ENCODE measurements around the gene MTRF1L.

Gene MTRF1L

GRCh38 chr6:153002613-153003365 lies at the start of gene MTRF1L:
TSS of gene MTRF1L (minus strand) at chr6:153002709. CDS start at chr6:153002685, 24 bp downstream.
- peak; percentile 89 for DNase-seq (ENCODE audit: low read depth)

DNA sequence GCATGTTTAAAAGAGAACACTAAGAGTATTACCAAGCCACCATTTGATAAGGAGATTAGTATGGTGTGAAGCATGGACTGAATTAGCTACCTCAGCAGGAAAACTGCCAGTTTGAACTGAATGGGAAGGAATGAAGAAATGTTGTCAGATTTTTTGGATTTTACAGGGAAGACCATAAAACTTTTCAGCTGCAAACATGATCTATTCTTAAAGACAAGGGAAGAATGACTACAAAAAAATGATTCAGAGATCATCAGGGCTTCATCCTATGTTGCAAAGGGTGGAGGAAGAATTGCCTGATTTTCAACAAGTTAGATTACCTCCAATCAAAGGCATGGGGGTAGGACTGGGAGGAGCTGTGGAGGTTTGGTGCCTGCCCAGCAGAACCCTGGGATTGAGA lies 49.3 kb upstream of the MTRF1L start:
- DNase-seq (ENCODE audit: low read depth): no peak

- no peak for DNase-seq (ENCODE audit: low read depth)
Measured at GRCh38 chr6:153048631-153049030, 46.1 kb upstream of the MTRF1L start.

- no peak for DNase-seq (ENCODE audit: low read depth)
Measured at GRCh38 chr6:153047386-153047785, 44.9 kb upstream of the MTRF1L start.

- DNase-seq (ENCODE audit: low read depth): no peak
Measured at GRCh38 chr6:153045271-153045670, 42.8 kb upstream of the MTRF1L start.

DNA sequence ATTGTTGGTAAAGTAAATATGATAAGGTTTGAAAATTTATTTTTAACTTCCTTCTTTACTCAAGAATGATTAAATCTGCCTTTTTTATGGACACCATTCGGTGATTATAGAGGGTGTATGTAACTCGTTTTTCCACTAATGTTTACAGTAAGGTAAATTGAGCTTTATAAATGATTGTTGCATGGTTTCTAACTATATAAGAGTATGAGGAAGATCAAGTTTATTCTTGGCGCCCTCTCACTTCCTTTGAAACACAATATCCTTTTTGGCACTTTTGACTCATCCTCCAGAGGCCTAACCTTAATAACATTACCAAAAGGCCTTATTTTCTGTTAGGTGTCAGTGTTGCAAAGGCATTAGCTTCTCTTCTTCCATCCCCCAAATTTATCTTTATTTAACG lies 41.8 kb upstream of the MTRF1L start:
- no peak for DNase-seq (ENCODE audit: low read depth)

- DNase-seq (ENCODE audit: low read depth): no peak
Measured at GRCh38 chr6:153043719-153044118, 41.2 kb upstream of the MTRF1L start.

- peak; percentile 45 for DNase-seq (ENCODE audit: low read depth)
Measured at GRCh38 chr6:153038378-153039057, 36.0 kb upstream of the MTRF1L start.

DNA sequence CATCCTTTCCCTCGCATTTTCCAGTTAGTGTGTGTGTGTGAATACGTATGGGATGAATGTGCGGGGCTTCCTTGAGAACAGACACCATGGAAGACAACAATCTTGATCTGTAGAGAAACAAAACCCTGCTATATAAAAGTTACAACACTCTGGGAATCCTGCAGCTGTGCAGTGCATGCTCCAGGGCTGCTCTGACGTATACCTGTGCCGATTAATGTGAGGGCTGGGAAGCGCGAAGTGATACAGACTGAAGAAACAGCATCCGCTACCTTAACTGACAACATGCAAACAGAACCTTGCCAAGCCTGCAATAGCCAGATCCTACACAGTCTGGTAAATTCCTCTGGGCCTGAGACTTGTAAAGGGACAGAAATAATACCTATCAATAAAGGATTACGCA lies 31.6 kb upstream of the MTRF1L start:
- DNase-seq (ENCODE audit: low read depth): no peak

DNA sequence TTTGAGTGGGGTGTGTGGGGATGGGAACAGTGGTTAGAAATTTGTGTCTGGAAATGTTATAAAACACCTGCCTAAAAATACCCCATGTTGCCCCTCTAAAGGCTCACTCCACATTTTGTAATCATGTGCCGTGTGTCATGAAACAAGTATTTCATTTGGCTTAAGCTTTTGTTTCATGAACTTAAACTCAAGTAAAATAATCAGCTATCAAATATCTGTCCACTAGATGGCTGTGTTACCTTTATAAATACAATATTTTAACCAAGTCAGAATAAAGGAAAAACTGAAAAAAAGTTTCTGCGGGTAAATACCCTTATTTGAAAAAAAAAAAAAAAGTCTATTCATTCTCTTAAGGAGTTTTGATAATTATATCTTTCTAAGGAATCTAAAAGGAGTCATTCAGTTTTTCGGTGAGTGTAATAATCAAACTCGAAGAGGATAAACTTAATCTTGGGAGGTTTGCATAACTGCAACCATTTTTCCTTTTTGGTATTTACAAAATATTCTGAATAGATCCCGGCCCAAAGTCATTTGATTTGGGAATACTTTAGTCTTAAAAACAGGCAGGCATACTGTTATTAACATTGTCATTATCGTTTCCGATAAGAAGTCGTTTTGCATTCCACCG lies 29.9 kb upstream of the MTRF1L start:
- DNase-seq (ENCODE audit: low read depth): peak; percentile 30

DNA sequence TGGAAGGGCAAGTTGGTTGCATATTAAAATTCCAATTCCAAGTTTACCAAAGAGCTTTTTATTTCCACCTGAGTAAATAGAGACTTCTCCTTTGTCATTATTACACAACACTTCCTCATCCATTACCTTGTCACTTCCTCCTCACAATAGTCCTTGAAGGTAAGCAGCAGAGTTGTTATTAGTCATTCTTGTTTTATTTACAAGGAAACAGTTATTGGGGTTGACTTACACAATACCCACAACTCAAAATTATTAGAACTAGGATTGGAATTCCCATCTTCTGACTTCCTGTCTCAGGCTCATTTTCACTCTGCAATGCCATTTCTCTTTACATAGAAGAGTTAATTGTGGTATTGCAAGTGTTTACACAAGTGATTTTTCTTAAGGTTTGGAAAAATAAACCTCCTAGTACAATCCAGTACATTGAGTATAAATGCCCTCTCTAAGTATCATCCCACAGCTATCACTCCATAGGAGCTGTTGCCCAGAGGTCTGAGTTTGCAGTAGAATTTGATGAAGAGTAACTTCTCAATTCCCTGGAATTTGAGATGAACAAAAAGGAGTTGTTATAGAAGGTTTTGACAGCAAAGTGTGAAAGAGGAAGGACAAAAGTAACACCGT lies 28.9 kb upstream of the MTRF1L start:
- DNase-seq (ENCODE audit: low read depth): no peak

- no peak for DNase-seq (ENCODE audit: low read depth)
Measured at GRCh38 chr6:153028963-153029362, 26.5 kb upstream of the MTRF1L start.

DNA sequence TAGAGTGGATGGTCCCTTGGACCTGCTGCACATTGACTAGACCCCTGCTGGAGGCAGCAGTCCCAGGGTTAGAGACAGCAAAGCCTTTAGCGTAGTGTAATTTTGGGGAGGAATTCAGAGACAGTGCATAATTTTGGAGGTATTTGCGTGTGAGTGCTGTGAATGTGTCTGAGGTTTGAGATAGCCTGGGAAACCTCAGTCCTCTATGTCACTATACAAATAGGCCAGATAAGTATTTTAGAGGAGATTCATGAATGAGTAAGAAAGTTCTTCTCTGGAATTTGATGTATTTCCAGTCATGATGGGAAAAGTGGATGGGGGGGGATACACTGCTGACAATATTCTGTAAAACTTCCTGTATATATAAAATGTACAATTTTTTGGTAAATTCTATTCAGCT lies 25.8 kb upstream of the MTRF1L start:
- DNase-seq (ENCODE audit: low read depth): no peak

DNA sequence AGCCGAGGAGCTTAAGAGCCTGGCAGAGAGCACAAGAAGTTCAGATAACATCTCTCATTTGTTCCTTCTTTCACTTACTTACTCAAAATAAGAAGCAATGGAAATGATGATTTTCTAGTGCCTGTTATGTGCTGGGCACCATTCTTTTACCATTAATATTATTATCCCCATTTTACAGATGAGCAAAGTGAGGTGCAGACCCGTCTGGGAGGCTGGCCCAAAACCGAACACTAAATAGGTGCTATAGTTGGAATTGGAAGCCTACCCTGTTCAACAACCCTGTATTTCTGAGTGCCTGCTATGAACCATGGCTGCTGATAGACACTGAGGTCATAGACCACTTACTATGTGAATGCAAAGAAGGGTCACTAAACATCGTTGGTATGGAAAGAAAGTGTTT lies 25.0 kb upstream of the MTRF1L start:
- no peak for DNase-seq (ENCODE audit: low read depth)

GRCh38 chr6:153024709-153025017 lies 22.2 kb upstream of the MTRF1L start:
- DNase-seq (ENCODE audit: low read depth): no peak

GRCh38 chr6:153023977-153024708 lies 21.6 kb upstream of the MTRF1L start:
- no peak for DNase-seq (ENCODE audit: low read depth)

- no peak for DNase-seq (ENCODE audit: low read depth)
Measured at GRCh38 chr6:153018355-153018754, 15.8 kb upstream of the MTRF1L start.

GRCh38 chr6:153016846-153017245 lies 14.3 kb upstream of the MTRF1L start:
- no peak for DNase-seq (ENCODE audit: low read depth)

- no peak for DNase-seq (ENCODE audit: low read depth)
Measured at GRCh38 chr6:153015094-153015640, 12.7 kb upstream of the MTRF1L start.

GRCh38 chr6:153013438-153013837 lies 10.9 kb upstream of the MTRF1L start:
- no peak for DNase-seq (ENCODE audit: low read depth)

DNA sequence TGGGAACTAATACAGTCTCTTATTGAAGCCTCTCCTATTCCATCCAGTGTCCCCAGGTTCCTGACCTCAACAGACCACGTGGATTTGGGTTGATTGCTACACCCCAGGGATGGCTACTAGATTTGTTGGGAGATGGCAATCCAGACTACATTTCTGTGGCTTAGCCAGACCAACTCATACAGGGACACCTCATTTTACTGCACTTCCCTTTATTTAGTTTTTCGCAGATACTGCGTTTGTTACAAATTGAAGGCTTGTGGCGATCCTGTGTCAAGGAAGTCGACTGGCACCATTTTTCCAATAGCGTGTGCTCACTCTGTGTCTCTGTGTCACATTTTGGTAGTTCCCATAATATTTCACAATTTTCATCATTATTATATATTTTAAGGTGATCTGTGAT lies 10.3 kb upstream of the MTRF1L start:
- no peak for DNase-seq (ENCODE audit: low read depth)

DNA sequence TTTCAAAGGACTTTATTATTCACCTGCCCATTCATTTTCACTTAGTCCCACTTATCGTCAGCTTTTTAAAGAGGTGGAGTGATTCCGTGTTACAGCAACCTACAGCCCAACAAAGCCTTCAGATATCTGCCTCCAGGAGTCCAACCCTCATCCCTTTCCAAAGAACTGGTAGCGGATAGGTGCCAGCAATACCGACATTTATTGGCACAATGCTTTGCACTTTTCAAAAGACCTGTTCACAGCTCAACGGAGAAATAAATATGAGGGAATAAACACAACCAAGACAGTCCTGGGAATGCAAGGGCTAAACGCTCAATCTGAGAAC lies 819 bp upstream of the MTRF1L start:
- no peak for DNase-seq (ENCODE audit: low read depth)
